NOMO-1 treated with DMSO at 0.1 percent for 48 hours (cell line): ENCODE data around the gene ISM2.

Experiments used
- DNase-seq: peaks from one replicate; lab custom pipeline; 2025; ENCODE audit not compliant: unreplicated experiment; lab: John Stamatoyannopoulos, UW

ISM2 gene

GRCh38 chr14:77470224-77470870, 28.3 kb downstream of the ISM2 start:
- no peak for DNase-seq

- no peak for DNase-seq
Observed at GRCh38 chr14:77469539-77469938, 29.1 kb downstream of the ISM2 start.

- no peak for DNase-seq
Observed at GRCh38 chr14:77469067-77469505, 29.5 kb downstream of the ISM2 start.

- no peak for DNase-seq
Observed at GRCh38 chr14:77467801-77468200, 30.8 kb downstream of the ISM2 start.

- peak; percentile 61 for DNase-seq
Observed at GRCh38 chr14:77459072-77459723, 39.4 kb downstream of the ISM2 start.

- DNase-seq = peak; percentile 12
Observed at GRCh38 chr14:77458249-77458950, 40.2 kb downstream of the ISM2 start.

GRCh38 chr14:77457522-77458248, 40.9 kb downstream of the ISM2 start, which contains the start of the genes AHSA1 and VIPAS39:
TSS of gene AHSA1 (plus strand) at chr14:77458093. CDS start at chr14:77458190, 97 bp downstream.
TSS of gene VIPAS39 (minus strand) at chr14:77457601. CDS start at chr14:77454102, 3,499 bp downstream.
- peak; percentile 99 for DNase-seq

- DNase-seq = no peak
Observed at GRCh38 chr14:77457115-77457521, 41.5 kb downstream of the ISM2 start.

- DNase-seq = no peak
Observed at GRCh38 chr14:77455966-77456640, 42.5 kb downstream of the ISM2 start.

GRCh38 chr14:77442196-77442595, 56.4 kb downstream of the ISM2 start:
- DNase-seq = no peak

- DNase-seq = no peak
Observed at GRCh38 chr14:77439861-77440260, 58.8 kb downstream of the ISM2 start.

- DNase-seq = no peak
Observed at GRCh38 chr14:77438596-77438995, 60.0 kb downstream of the ISM2 start.

GRCh38 chr14:77436042-77436441, 62.6 kb downstream of the ISM2 start:
- DNase-seq = no peak

GRCh38 chr14:77426396-77426795, 72.2 kb downstream of the ISM2 start:
- DNase-seq = no peak

- DNase-seq = no peak
Observed at GRCh38 chr14:77424862-77425261, 73.8 kb downstream of the ISM2 start.
